Measurements from ENCODE around the gene MYL7.
"Not testable (repeated sequence)": the region's sequence is repeated elsewhere in the genome, so short reads cannot be mapped to it uniquely, and the experiment has no call there.

MYL7 gene

GRCh38 chr7:44171901-44172300 is 30.8 kb upstream of the MYL7 start:
- not testable (repeated sequence) for DNase-seq (ENCODE audit: low read depth in 2 of 2)

GRCh38 chr7:44167920-44168319 is 26.8 kb upstream of the MYL7 start:
- DNase-seq (ENCODE audit: low read depth in 2 of 2) = no peak

- DNase-seq (ENCODE audit: low read depth in 2 of 2) = peak; percentile 48 to 52
These were observed 22.5 kb upstream of the MYL7 start for GRCh38 chr7:44163591-44163990.

GRCh38 chr7:44162785-44163395 is 21.8 kb upstream of the MYL7 start:
- no peak for DNase-seq (ENCODE audit: low read depth in 2 of 2)

GRCh38 chr7:44162179-44162578 is 21.0 kb upstream of the MYL7 start:
- no peak for DNase-seq (ENCODE audit: low read depth in 2 of 2)

GRCh38 chr7:44161371-44161770 is 20.2 kb upstream of the MYL7 start:
- no peak for DNase-seq (ENCODE audit: low read depth in 2 of 2)

- no peak for DNase-seq (ENCODE audit: low read depth in 2 of 2)
These were observed 18.9 kb upstream of the MYL7 start for GRCh38 chr7:44159824-44160630.

GRCh38 chr7:44158873-44159631 is 17.9 kb upstream of the MYL7 start:
- DNase-seq (ENCODE audit: low read depth in 2 of 2) = no peak

GRCh38 chr7:44158096-44158872 is 17.2 kb upstream of the MYL7 start:
- no peak for DNase-seq (ENCODE audit: low read depth in 2 of 2)

GRCh38 chr7:44157116-44158080 is 16.3 kb upstream of the MYL7 start:
- DNase-seq (ENCODE audit: low read depth in 2 of 2) = no peak

- DNase-seq (ENCODE audit: low read depth in 2 of 2) = no peak
These were observed 15.4 kb upstream of the MYL7 start for GRCh38 chr7:44156453-44157010.

- DNase-seq (ENCODE audit: low read depth in 2 of 2) = no peak
These were observed 14.4 kb upstream of the MYL7 start for GRCh38 chr7:44155191-44156185.

- no peak for DNase-seq (ENCODE audit: low read depth in 2 of 2)
These were observed 13.6 kb upstream of the MYL7 start for GRCh38 chr7:44154703-44155102.

- no peak for DNase-seq (ENCODE audit: low read depth in 2 of 2)
These were observed 12.8 kb upstream of the MYL7 start for GRCh38 chr7:44153948-44154335.

- no peak for DNase-seq (ENCODE audit: low read depth in 2 of 2)
These were observed 12.1 kb upstream of the MYL7 start for GRCh38 chr7:44152971-44153947.

- DNase-seq (ENCODE audit: low read depth in 2 of 2) = no peak
These were observed 10.8 kb upstream of the MYL7 start for GRCh38 chr7:44151956-44152355.

GRCh38 chr7:44150966-44151941 is 10.1 kb upstream of the MYL7 start:
- DNase-seq (ENCODE audit: low read depth in 2 of 2) = no peak

All from fibroblast of skin of left quadriceps (primary cell).